Activated CD4-positive, alpha-beta T cell treated with anti-CD3 and anti-CD28 coated beads, Interleukin-2, amount 10 ng/mL, durations not matched to agents 7 days and 5 days (primary cell): Measurements from ENCODE around the gene MAT2B. TPM values are rescaled to one million over a fixed set of nuclear protein-coding genes. Genes with fewer than 3 reads are reported as not detected.

Experiments used
- CTCF ChIA-PET: fragments of 350-600 bp; sonication (Branson Sonifier 250); formaldehyde crosslinking; loops from one replicate; lab custom pipeline; 2021; ENCODE audit warnings: antibody characterized with exemption; lab: Charles Lee
- POLR2A ChIA-PET: fragments of 350-600 bp; sonication (Branson Sonifier 250); formaldehyde crosslinking; loops from one replicate; lab custom pipeline; 2021; ENCODE audit warnings: antibody characterized with exemption; lab: Charles Lee
- DNase-seq: peaks from one replicate; pipeline ENCODE4 v3.0.0-alpha.2; 2020
- H3K27ac Mint-ChIP-seq: one replicate; pipeline ENCODE4 v1.8.0; 2021; ENCODE audit warnings: mild to moderate bottlenecking, moderate library complexity, mixed read lengths
- H3K27me3 Mint-ChIP-seq: one replicate; pipeline ENCODE4 v1.8.0; 2021; ENCODE audit warnings: mixed read lengths
- H3K36me3 Mint-ChIP-seq: one replicate; pipeline ENCODE4 v1.8.0; 2021; ENCODE audit warnings: low read depth, mixed read lengths
- H3K4me1 Mint-ChIP-seq: one replicate; pipeline ENCODE4 v1.8.0; 2021; ENCODE audit warnings: mixed read lengths
- H3K4me3 Mint-ChIP-seq: one replicate; pipeline ENCODE4 v1.8.0; 2021; ENCODE audit warnings: mild to moderate bottlenecking, moderate library complexity, mixed read lengths
- H3K9me3 Mint-ChIP-seq: one replicate; pipeline ENCODE4 v1.8.0; 2021; ENCODE audit warnings: mixed read lengths
- total RNA-seq, 2 experiments: library from RNA; stranded (reverse); gene quantifications; one replicate each; pipeline ENCODE4 v1.2.3, GENCODE V29; 2021

The MAT2B gene
- total RNA-seq, 2 experiments from 2014 or later: 91.4 to 94.4 TPM

GRCh38 chr5:163505049-163505367, 411 bp upstream of the MAT2B start:
- Mint-ChIP-seq H3K4me1 (peaks cover 38% of the 10 kb centered on the region), H3K36me3 (peaks cover 16% of the 10 kb centered on the region), H3K9me3 (no peaks in the 10 kb centered on the region), H3K4me3 (peak overlapping the region; percentile 88), H3K27ac (peak overlapping the region; percentile 96), H3K27me3 (no peaks in the 10 kb centered on the region)
- ChIA-PET POLR2A (interaction anchor here (2.1 kb wide), 1 partner anchor 44 kb away, joined by 23 read pairs; the partner anchor contains the start of genes HMMR and NUDCD2), CTCF (interaction anchor here (0.7 to 1.2 kb wide), 12 partner anchors 8 to 1653 kb away, joined by 3 to 12 read pairs (median 3); partner anchors contain the start of genes HMMR and NUDCD2)
- DNase-seq: no peak

GRCh38 chr5:163506095-163506457, 657 bp downstream of the MAT2B start:
- Mint-ChIP-seq H3K36me3 (peaks cover 22% of the 10 kb centered on the region), H3K27ac (peak overlapping the region; percentile 96), H3K9me3 (no peaks in the 10 kb centered on the region), H3K4me3 (peak overlapping the region; percentile 88), H3K27me3 (no peaks in the 10 kb centered on the region), H3K4me1 (peaks cover 47% of the 10 kb centered on the region)
- ChIA-PET POLR2A (interaction anchor here (0.7 to 2.1 kb wide), 2 partner anchors 45 to 47 kb away, joined by 3 to 23 read pairs; partner anchors contain the start of genes HMMR and NUDCD2), CTCF (interaction anchor here (0.9 to 1.1 kb wide), 9 partner anchors 10 to 45 kb away, joined by 3 to 12 read pairs (median 3); partner anchors contain the start of genes HMMR and NUDCD2)
- peak; percentile 16 for DNase-seq

- H3K36me3 Mint-ChIP-seq: peaks cover 22% of the 10 kb centered on the region
- peak overlapping the region; percentile 96 for H3K27ac Mint-ChIP-seq
- H3K9me3 Mint-ChIP-seq: no peaks in the 10 kb centered on the region
- H3K27me3 Mint-ChIP-seq: no peaks in the 10 kb centered on the region
- peak overlapping the region; percentile 88 for H3K4me3 Mint-ChIP-seq
- CTCF ChIA-PET: interaction anchor here (1.0 kb wide), 1 partner anchor 23 kb away, joined by 3 read pairs; no protein-coding TSS in a partner anchor
- no peak for DNase-seq
- POLR2A ChIA-PET: interaction anchor here (0.9 kb wide), 1 partner anchor 45 kb away, joined by 3 read pairs; no protein-coding TSS in a partner anchor
- peaks cover 47% of the 10 kb centered on the region for H3K4me1 Mint-ChIP-seq
Measured at GRCh38 chr5:163506726-163507125, 1.3 kb downstream of the MAT2B start.

GRCh38 chr5:163508753-163509152, 3.3 kb downstream of the MAT2B start:
- Mint-ChIP-seq H3K36me3 (peaks cover 38% of the 10 kb centered on the region), H3K27ac (peak overlapping the region; percentile 96)
- no peak for DNase-seq

GRCh38 chr5:163509291-163509951, 4.0 kb downstream of the MAT2B start:
- no peak for DNase-seq
- POLR2A ChIA-PET: no interaction called here
- Mint-ChIP-seq H3K27me3 (no peaks in the 10 kb centered on the region), H3K4me1 (peaks cover 46% of the 10 kb centered on the region), H3K27ac (peak overlapping the region; percentile 96), H3K36me3 (peaks cover 40% of the 10 kb centered on the region), H3K9me3 (no peaks in the 10 kb centered on the region), H3K4me3 (peak overlapping the region; percentile 88)
- CTCF ChIA-PET: interaction anchor here (1.5 kb wide), 1 partner anchor 49 kb away, joined by 3 read pairs; the partner anchor contains the start of genes HMMR and NUDCD2

More at GRCh38 chr5:163508753-163509152, 3.3 kb downstream of the MAT2B start:
- H3K4me1 Mint-ChIP-seq: peaks cover 46% of the 10 kb centered on the region
- no peaks in the 10 kb centered on the region for H3K9me3 Mint-ChIP-seq
- ChIA-PET POLR2A (no interaction called here), CTCF (interaction anchor here (0.9 to 1.3 kb wide), 3 partner anchors 16 to 49 kb away, joined by 3 read pairs; partner anchors contain the start of gene HMMR)
- peak overlapping the region; percentile 88 for H3K4me3 Mint-ChIP-seq
- H3K27me3 Mint-ChIP-seq: no peaks in the 10 kb centered on the region

- Mint-ChIP-seq H3K36me3 (peaks cover 59% of the 10 kb centered on the region), H3K27me3 (no peaks in the 10 kb centered on the region), H3K9me3 (no peaks in the 10 kb centered on the region), H3K4me3 (no peak overlapping the region), H3K27ac (no peak overlapping the region), H3K4me1 (peaks cover 42% of the 10 kb centered on the region)
- CTCF ChIA-PET: no interaction called here
- POLR2A ChIA-PET: no interaction called here
- no peak for DNase-seq
Measured at GRCh38 chr5:163512526-163512925, 7.1 kb downstream of the MAT2B start.

- Mint-ChIP-seq H3K9me3 (peaks cover 4% of the 10 kb centered on the region), H3K4me1 (no peaks in the 10 kb centered on the region), H3K27ac (no peak overlapping the region), H3K4me3 (no peak overlapping the region), H3K27me3 (no peaks in the 10 kb centered on the region), H3K36me3 (peaks cover 22% of the 10 kb centered on the region)
- ChIA-PET POLR2A (no interaction called here), CTCF (no interaction called here)
- no peak for DNase-seq
Measured at GRCh38 chr5:163525096-163525495, 19.7 kb downstream of the MAT2B start.

- peaks cover 2% of the 10 kb centered on the region for H3K9me3 Mint-ChIP-seq
- ChIA-PET POLR2A (no interaction called here), CTCF (no interaction called here)
Measured at GRCh38 chr5:163529698-163530097, 24.3 kb downstream of the MAT2B start.

GRCh38 chr5:163531272-163531671, 25.9 kb downstream of the MAT2B start:
- Mint-ChIP-seq H3K9me3 (no peaks in the 10 kb centered on the region), H3K27ac (no peak overlapping the region), H3K36me3 (no peaks in the 10 kb centered on the region), H3K27me3 (peaks cover 8% of the 10 kb centered on the region), H3K4me3 (no peak overlapping the region), H3K4me1 (no peaks in the 10 kb centered on the region)
- ChIA-PET CTCF (no interaction called here), POLR2A (no interaction called here)
- no peak for DNase-seq

More at GRCh38 chr5:163529698-163530097, 24.3 kb downstream of the MAT2B start:
- DNase-seq: no peak
- H3K4me3 Mint-ChIP-seq: no peak overlapping the region
- H3K36me3 Mint-ChIP-seq: no peaks in the 10 kb centered on the region
- peaks cover 8% of the 10 kb centered on the region for H3K27me3 Mint-ChIP-seq
- no peak overlapping the region for H3K27ac Mint-ChIP-seq
- H3K4me1 Mint-ChIP-seq: no peaks in the 10 kb centered on the region

GRCh38 chr5:163532171-163533084, 27.0 kb downstream of the MAT2B start:
- no peaks in the 10 kb centered on the region for H3K9me3 Mint-ChIP-seq
- no peak for DNase-seq
- peaks cover 10% of the 10 kb centered on the region for H3K27me3 Mint-ChIP-seq
- no peaks in the 10 kb centered on the region for H3K4me1 Mint-ChIP-seq
- no peak overlapping the region for H3K27ac Mint-ChIP-seq
- ChIA-PET CTCF (interaction anchor here (1.2 kb wide), 1 partner anchor 10 kb away, joined by 3 read pairs; no protein-coding TSS in a partner anchor), POLR2A (no interaction called here)
- H3K36me3 Mint-ChIP-seq: peaks cover 2% of the 10 kb centered on the region
- no peak overlapping the region for H3K4me3 Mint-ChIP-seq

- Mint-ChIP-seq H3K36me3 (peaks cover 2% of the 10 kb centered on the region), H3K27ac (no peak overlapping the region), H3K4me1 (no peaks in the 10 kb centered on the region), H3K27me3 (peaks cover 13% of the 10 kb centered on the region), H3K9me3 (no peaks in the 10 kb centered on the region), H3K4me3 (no peak overlapping the region)
- ChIA-PET POLR2A (no interaction called here), CTCF (interaction anchor here (1.2 kb wide), 1 partner anchor 9 kb away, joined by 3 read pairs; no protein-coding TSS in a partner anchor)
- no peak for DNase-seq
Measured at GRCh38 chr5:163533223-163533622, 27.8 kb downstream of the MAT2B start.

GRCh38 chr5:163534492-163535094, 29.2 kb downstream of the MAT2B start:
- ChIA-PET CTCF (no interaction called here), POLR2A (no interaction called here)

More at GRCh38 chr5:163534492-163535094, 29.2 kb downstream of the MAT2B start:
- Mint-ChIP-seq H3K36me3 (peaks cover 2% of the 10 kb centered on the region), H3K9me3 (no peaks in the 10 kb centered on the region), H3K4me1 (no peaks in the 10 kb centered on the region), H3K27ac (no peak overlapping the region), H3K4me3 (no peak overlapping the region), H3K27me3 (peaks cover 13% of the 10 kb centered on the region)
- no peak for DNase-seq
